ENCODE data around the gene GALNT17. TPM values are rescaled to one million over a fixed set of nuclear protein-coding genes. Genes with fewer than 3 reads are reported as not detected.

GALNT17 gene
- total and polyA plus RNA-seq, 2 experiments from 2014 or later, result 11.1 to 65.6 TPM

DNA sequence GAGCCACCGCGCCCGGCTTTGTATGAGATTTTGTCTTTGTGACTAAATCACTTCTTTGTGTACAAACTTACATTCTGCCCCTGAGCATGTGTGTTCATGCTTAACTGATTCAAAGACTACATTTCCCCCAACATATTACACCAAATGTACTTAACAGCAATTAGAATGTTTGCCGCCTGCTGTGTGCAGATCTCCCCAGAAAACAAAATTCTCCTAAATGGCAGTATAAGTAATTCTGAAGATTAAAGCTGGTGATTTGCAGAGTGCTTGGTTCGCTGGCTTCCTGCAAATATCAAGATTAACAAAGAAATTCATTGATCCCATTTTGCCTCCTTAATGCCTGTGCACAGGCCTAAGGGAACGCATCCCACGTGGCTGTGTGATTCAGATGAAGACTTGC is 230.3 kb downstream of the GALNT17 start:
- peaks cover 7% of the 10 kb centered on the region for H3K27me3 Mint-ChIP-seq (ENCODE audit: insufficient read depth, low read depth, poor library complexity)
- no peak for ATAC-seq

DNA sequence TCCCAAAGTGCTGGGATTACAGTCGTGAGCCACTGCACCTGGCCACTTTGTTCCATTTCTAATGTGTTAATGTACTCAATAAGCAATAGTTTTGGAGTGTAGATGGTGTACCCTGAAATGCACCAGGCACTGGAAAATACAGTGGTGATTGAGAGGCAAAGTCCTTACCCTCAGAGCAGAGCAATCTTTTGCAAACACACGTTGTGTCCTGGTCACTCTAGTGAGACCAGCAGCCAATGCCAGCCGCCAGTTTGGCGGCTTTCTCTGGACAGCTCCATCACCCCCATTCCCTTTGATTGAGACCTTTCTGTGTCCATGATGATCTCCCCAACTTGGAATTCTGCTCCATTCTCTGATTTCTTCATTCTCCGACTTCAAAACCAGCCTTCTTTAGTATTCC is 231.3 kb downstream of the GALNT17 start:
- Histone ChIP-seq H3F3A (replicated peaks; ENCODE audit: low read depth) (no peaks in the 10 kb centered on the region), H3K36me3 (ENCODE audit: insufficient read depth) (no peaks in the 10 kb centered on the region), H3K4me1 (ENCODE audit: insufficient read depth) (peaks cover 13% of the 10 kb centered on the region), H3K4me2 (no peak overlapping the region), H3K9me2 (ENCODE audit: insufficient read depth) (peaks cover 4% of the 10 kb centered on the region; the same call in 1 of the 2 replicates), H4K20me1 (replicated peaks; ENCODE audit: insufficient read depth) (no peaks in the 10 kb centered on the region), H3K4me3 (no peak overlapping the region), H3K27ac (ENCODE audit: low read depth) (0 out of 2 replicates have a peak overlapping the region, but pooled peaks have one; percentile 61), H3K79me2 (replicated peaks; ENCODE audit: insufficient read depth) (peaks cover 28% of the 10 kb centered on the region), H2AFZ (no peak overlapping the region), H3K27me3 (ENCODE audit: insufficient read depth) (no peaks in the 10 kb centered on the region)
- Mint-ChIP-seq H3K36me3 (ENCODE audit: low read depth) (peaks cover 34% of the 10 kb centered on the region), H3K27ac (no peak overlapping the region), H3K9me3 (peaks cover 33% of the 10 kb centered on the region), H3K4me1 (peaks cover 17% of the 10 kb centered on the region), H3K27me3 (ENCODE audit: insufficient read depth, low read depth, poor library complexity) (peaks cover 4% of the 10 kb centered on the region), H3K4me3 (no peak overlapping the region)
- TF ChIP-seq NANOG (IDR thresholded peaks at IDR 0.05; ENCODE audit: borderline replicate concordance), result no peak
- TF ChIP-seq, protein P1, sequence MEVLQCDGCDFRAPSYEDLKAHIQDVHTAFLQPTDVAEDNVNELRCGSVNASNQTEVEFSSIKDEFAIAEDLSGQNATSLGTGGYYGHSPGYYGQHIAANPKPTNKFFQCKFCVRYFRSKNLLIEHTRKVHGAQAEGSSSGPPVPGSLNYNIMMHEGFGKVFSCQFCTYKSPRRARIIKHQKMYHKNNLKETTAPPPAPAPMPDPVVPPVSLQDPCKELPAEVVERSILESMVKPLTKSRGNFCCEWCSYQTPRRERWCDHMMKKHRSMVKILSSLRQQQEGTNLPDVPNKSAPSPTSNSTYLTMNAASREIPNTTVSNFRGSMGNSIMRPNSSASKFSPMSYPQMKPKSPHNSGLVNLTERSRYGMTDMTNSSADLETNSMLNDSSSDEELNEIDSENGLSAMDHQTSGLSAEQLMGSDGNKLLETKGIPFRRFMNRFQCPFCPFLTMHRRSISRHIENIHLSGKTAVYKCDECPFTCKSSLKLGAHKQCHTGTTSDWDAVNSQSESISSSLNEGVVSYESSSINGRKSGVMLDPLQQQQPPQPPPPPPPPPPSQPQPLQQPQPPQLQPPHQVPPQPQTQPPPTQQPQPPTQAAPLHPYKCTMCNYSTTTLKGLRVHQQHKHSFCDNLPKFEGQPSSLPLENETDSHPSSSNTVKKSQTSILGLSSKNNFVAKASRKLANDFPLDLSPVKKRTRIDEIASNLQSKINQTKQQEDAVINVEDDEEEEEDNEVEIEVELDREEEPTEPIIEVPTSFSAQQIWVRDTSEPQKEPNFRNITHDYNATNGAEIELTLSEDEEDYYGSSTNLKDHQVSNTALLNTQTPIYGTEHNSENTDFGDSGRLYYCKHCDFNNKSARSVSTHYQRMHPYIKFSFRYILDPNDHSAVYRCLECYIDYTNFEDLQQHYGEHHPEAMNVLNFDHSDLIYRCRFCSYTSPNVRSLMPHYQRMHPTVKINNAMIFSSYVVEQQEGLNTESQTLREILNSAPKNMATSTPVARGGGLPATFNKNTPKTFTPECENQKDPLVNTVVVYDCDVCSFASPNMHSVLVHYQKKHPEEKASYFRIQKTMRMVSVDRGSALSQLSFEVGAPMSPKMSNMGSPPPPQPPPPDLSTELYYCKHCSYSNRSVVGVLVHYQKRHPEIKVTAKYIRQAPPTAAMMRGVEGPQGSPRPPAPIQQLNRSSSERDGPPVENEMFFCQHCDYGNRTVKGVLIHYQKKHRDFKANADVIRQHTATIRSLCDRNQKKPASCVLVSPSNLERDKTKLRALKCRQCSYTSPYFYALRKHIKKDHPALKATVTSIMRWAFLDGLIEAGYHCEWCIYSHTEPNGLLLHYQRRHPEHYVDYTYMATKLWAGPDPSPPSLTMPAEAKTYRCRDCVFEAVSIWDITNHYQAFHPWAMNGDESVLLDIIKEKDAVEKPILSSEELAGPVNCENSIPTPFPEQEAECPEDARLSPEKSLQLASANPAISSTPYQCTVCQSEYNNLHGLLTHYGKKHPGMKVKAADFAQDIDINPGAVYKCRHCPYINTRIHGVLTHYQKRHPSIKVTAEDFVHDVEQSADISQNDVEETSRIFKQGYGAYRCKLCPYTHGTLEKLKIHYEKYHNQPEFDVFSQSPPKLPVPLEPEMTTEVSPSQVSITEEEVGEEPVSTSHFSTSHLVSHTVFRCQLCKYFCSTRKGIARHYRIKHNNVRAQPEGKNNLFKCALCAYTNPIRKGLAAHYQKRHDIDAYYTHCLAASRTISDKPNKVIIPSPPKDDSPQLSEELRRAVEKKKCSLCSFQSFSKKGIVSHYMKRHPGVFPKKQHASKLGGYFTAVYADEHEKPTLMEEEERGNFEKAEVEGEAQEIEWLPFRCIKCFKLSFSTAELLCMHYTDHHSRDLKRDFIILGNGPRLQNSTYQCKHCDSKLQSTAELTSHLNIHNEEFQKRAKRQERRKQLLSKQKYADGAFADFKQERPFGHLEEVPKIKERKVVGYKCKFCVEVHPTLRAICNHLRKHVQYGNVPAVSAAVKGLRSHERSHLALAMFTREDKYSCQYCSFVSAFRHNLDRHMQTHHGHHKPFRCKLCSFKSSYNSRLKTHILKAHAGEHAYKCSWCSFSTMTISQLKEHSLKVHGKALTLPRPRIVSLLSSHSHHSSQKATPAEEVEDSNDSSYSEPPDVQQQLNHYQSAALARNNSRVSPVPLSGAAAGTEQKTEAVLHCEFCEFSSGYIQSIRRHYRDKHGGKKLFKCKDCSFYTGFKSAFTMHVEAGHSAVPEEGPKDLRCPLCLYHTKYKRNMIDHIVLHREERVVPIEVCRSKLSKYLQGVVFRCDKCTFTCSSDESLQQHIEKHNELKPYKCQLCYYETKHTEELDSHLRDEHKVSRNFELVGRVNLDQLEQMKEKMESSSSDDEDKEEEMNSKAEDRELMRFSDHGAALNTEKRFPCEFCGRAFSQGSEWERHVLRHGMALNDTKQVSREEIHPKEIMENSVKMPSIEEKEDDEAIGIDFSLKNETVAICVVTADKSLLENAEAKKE (CRISPR knock-in tag; IDR thresholded peaks at IDR 0.05), result no peak
- TF ChIP-seq CREB1 (CRISPR knock-in tag; IDR thresholded peaks at IDR 0.05; ENCODE audit: low read depth), result no peak
- TF ChIP-seq STAT1 (IDR thresholded peaks at IDR 0.05; ENCODE audit: unreplicated experiment), result no peak
- no peak for TF ChIP-seq EZH2 (IDR thresholded peaks at IDR 0.05; ENCODE audit: low read depth, unreplicated experiment)
- TF ChIP-seq EZH2phosphoT487 (IDR thresholded peaks at IDR 0.05; ENCODE audit: unreplicated experiment), result no peak
- no peak for DNase-seq (ENCODE audit: low spot score)
- no peak for ATAC-seq

More for the DNA sequence above, 230.3 kb downstream of the GALNT17 start:
- Histone ChIP-seq H3K9me2 (ENCODE audit: insufficient read depth) (peaks cover 4% of the 10 kb centered on the region; the same call in 1 of the 2 replicates), H3K36me3 (ENCODE audit: insufficient read depth) (no peaks in the 10 kb centered on the region), H3K27ac (ENCODE audit: low read depth) (peak overlapping the region; percentile 60; the same call in 1 of the 2 replicates), H3F3A (replicated peaks; ENCODE audit: low read depth) (no peaks in the 10 kb centered on the region), H3K4me2 (no peak overlapping the region), H4K20me1 (replicated peaks; ENCODE audit: insufficient read depth) (no peaks in the 10 kb centered on the region), H3K79me2 (replicated peaks; ENCODE audit: insufficient read depth) (peaks cover 34% of the 10 kb centered on the region), H3K4me3 (no peak overlapping the region), H2AFZ (no peak overlapping the region), H3K4me1 (ENCODE audit: insufficient read depth) (peaks cover 13% of the 10 kb centered on the region), H3K27me3 (ENCODE audit: insufficient read depth) (no peaks in the 10 kb centered on the region)
- H3K36me3 Mint-ChIP-seq (ENCODE audit: low read depth), result peaks cover 43% of the 10 kb centered on the region
- DNase-seq (ENCODE audit: low spot score), result no peak
- no peak overlapping the region for H3K4me3 Mint-ChIP-seq
- no peak overlapping the region for H3K27ac Mint-ChIP-seq
- H3K4me1 Mint-ChIP-seq, result peaks cover 17% of the 10 kb centered on the region
- H3K9me3 Mint-ChIP-seq, result peaks cover 41% of the 10 kb centered on the region
- TF ChIP-seq ZNF331 (CRISPR knock-in tag; IDR thresholded peaks at IDR 0.05; ENCODE audit: low read depth), result no peak
- TF ChIP-seq ZNF114 (CRISPR knock-in tag; IDR thresholded peaks at IDR 0.05), result no peak
- no peak for TF ChIP-seq STAT1 (IDR thresholded peaks at IDR 0.05; ENCODE audit: unreplicated experiment)
- TF ChIP-seq EZH2phosphoT487 (IDR thresholded peaks at IDR 0.05; ENCODE audit: unreplicated experiment), result no peak
- no peak for TF ChIP-seq CREB1 (CRISPR knock-in tag; IDR thresholded peaks at IDR 0.05; ENCODE audit: low read depth)
- TF ChIP-seq, protein P2, sequence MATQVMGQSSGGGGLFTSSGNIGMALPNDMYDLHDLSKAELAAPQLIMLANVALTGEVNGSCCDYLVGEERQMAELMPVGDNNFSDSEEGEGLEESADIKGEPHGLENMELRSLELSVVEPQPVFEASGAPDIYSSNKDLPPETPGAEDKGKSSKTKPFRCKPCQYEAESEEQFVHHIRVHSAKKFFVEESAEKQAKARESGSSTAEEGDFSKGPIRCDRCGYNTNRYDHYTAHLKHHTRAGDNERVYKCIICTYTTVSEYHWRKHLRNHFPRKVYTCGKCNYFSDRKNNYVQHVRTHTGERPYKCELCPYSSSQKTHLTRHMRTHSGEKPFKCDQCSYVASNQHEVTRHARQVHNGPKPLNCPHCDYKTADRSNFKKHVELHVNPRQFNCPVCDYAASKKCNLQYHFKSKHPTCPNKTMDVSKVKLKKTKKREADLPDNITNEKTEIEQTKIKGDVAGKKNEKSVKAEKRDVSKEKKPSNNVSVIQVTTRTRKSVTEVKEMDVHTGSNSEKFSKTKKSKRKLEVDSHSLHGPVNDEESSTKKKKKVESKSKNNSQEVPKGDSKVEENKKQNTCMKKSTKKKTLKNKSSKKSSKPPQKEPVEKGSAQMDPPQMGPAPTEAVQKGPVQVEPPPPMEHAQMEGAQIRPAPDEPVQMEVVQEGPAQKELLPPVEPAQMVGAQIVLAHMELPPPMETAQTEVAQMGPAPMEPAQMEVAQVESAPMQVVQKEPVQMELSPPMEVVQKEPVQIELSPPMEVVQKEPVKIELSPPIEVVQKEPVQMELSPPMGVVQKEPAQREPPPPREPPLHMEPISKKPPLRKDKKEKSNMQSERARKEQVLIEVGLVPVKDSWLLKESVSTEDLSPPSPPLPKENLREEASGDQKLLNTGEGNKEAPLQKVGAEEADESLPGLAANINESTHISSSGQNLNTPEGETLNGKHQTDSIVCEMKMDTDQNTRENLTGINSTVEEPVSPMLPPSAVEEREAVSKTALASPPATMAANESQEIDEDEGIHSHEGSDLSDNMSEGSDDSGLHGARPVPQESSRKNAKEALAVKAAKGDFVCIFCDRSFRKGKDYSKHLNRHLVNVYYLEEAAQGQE (IDR thresholded peaks at IDR 0.05; ENCODE audit: unreplicated experiment), result no peak

Data from GM23338 (cell line).